GM12878 (cell line): ENCODE data around the gene PTGS1.

ENCODE experiments used
- CTCF ChIP-seq, 3 experiments: IDR thresholded peaks in 2 of 3; conservative IDR thresholded peaks in 1 of 3; 2 replicates each; pipeline ENCODE4 v1.5.1; 2011; ENCODE audit warnings: low read depth in 3 of 3, low read length in 3 of 3, mild to moderate bottlenecking in 3 of 3, control low read depth in 2 of 3, moderate library complexity in 2 of 3, inconsistent platforms in 1 of 3, mixed read lengths in 1 of 3; ENCODE audit not compliant: control insufficient read depth in 2 of 3, insufficient read depth in 1 of 3; ENCODE audit errors: extremely low read depth in 1 of 3
- EZH2 ChIP-seq: IDR thresholded peaks from 2 replicates; pipeline ENCODE4 v1.6.1; 2012; ENCODE audit warnings: low read depth, mild to moderate bottlenecking, control low read depth, inconsistent platforms, low read length, borderline replicate concordance; ENCODE audit not compliant: control insufficient read depth
- GABPA ChIP-seq: IDR thresholded peaks from 2 replicates; pipeline ENCODE4 v1.6.1; 2014; ENCODE audit warnings: antibody characterized with exemption, low read depth, mild to moderate bottlenecking, inconsistent platforms
- NRF1 ChIP-seq: conservative IDR thresholded peaks from 2 replicates; pipeline ENCODE4 v1.6.1; 2011; ENCODE audit warnings: mild to moderate bottlenecking, low read depth, low read length, improper control_type of control experiment
- PML ChIP-seq: IDR thresholded peaks from 2 replicates; pipeline ENCODE4 v1.6.1; 2012; ENCODE audit warnings: low read length, inconsistent platforms
- POLR2A ChIP-seq: IDR thresholded peaks from 2 replicates; pipeline ENCODE4 v1.6.1; 2011; ENCODE audit warnings: low read depth, mild to moderate bottlenecking, low read length
- RAD21 ChIP-seq: IDR thresholded peaks from 2 replicates; pipeline ENCODE4 v1.6.1; 2011; ENCODE audit warnings: mild to moderate bottlenecking, low read depth, low read length, moderate library complexity; ENCODE audit not compliant: insufficient read depth
- SIX5 ChIP-seq: IDR thresholded peaks from 2 replicates; pipeline ENCODE4 v1.6.1; 2011; ENCODE audit warnings: mild to moderate bottlenecking, low read depth, low read length, moderate library complexity; ENCODE audit not compliant: severe bottlenecking
- ZSCAN29 ChIP-seq: fragments of 450-650 bp; IDR thresholded peaks from 2 replicates; pipeline ENCODE4 v1.6.1; 2017; ENCODE audit warnings: mild to moderate bottlenecking, moderate library complexity
- TF ChIP-seq, protein P1 (sequence below): IDR thresholded peaks from 2 replicates; pipeline ENCODE4 v1.6.1; 2011; ENCODE audit warnings: low read depth, low read length, improper control_type of control experiment, borderline replicate concordance
- TF ChIP-seq, protein P2 (sequence below): fragments of 450-650 bp; formaldehyde crosslinking; IDR thresholded peaks from 2 replicates; pipeline ENCODE4 v1.4.0; 2022; ENCODE audit warnings: mild to moderate bottlenecking, moderate library complexity

DNA sequence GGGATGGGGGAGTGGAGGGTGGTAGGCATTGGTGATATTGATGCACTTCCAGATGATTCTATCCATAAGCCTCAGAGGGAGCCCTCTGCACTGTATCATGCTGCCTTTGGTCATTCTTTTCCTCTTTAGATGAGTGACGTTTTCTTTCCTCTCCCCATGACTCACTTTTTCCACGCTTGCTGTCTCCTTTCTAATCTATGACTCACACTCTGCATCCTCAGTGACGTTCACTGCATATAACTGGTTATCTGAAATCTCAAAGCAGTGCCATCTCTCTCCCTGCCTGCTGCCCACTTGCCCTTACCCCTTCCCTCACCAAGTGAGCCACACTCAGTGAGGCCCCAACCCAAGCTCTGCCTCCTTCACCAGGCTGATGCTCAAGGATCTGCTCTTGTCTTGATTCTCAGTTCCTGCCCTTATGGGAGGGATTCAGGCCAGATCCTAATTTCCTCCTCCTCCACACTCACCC lies 31.6 kb downstream of the PTGS1 start:
- TF ChIP-seq POLR2A = no peak
- TF ChIP-seq CTCF (IDR thresholded peaks at IDR 0.05 in 2 of 3, conservative IDR thresholded peaks at IDR 0.05 in 1 of 3; ENCODE audit: control insufficient read depth in 2 of 3, extremely low read depth in 1 of 3, insufficient read depth in 1 of 3, low read depth in 3 of 3, low read length in 3 of 3) = no peak
- TF ChIP-seq PML = no peak
- TF ChIP-seq GABPA = no peak
- no peak for TF ChIP-seq SIX5
- TF ChIP-seq EZH2 = no peak
- TF ChIP-seq ZSCAN29 = no peak
- no peak for TF ChIP-seq RAD21
- no peak for TF ChIP-seq NRF1
- TF ChIP-seq, protein P1, sequence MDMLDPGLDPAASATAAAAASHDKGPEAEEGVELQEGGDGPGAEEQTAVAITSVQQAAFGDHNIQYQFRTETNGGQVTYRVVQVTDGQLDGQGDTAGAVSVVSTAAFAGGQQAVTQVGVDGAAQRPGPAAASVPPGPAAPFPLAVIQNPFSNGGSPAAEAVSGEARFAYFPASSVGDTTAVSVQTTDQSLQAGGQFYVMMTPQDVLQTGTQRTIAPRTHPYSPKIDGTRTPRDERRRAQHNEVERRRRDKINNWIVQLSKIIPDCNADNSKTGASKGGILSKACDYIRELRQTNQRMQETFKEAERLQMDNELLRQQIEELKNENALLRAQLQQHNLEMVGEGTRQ = no peak
- TF ChIP-seq, protein P2, sequence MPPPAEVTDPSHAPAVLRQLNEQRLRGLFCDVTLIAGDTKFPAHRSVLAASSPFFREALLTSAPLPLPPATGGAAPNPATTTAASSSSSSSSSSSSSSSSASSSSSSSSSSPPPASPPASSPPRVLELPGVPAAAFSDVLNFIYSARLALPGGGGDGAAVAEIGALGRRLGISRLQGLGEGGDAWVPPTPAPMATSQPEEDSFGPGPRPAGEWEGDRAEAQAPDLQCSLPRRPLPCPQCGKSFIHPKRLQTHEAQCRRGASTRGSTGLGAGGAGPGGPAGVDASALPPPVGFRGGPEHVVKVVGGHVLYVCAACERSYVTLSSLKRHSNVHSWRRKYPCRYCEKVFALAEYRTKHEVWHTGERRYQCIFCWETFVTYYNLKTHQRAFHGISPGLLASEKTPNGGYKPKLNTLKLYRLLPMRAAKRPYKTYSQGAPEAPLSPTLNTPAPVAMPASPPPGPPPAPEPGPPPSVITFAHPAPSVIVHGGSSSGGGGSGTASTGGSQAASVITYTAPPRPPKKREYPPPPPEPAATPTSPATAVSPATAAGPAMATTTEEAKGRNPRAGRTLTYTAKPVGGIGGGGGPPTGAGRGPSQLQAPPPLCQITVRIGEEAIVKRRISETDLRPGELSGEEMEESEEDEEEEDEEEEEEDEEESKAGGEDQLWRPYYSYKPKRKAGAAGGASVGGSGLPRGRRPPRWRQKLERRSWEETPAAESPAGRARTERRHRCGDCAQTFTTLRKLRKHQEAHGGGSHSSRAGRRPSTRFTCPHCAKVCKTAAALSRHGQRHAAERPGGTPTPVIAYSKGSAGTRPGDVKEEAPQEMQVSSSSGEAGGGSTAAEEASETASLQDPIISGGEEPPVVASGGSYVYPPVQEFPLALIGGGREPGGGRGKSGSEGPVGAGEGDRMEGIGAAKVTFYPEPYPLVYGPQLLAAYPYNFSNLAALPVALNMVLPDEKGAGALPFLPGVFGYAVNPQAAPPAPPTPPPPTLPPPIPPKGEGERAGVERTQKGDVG (CRISPR knock-in tag) = no peak
